Activated CD4-positive, alpha-beta T cell treated with anti-CD3 and anti-CD28 coated beads for 24 hours (primary cell): ENCODE measurements around the gene EGLN3.
"Not testable (repeated sequence)": the region's sequence is repeated elsewhere in the genome, so short reads cannot be mapped to it uniquely, and the experiment has no call there.

ENCODE experiments used
- DNase-seq, 2 donors: peaks; one replicate each; pipeline ENCODE4 v3.0.0-alpha.2; 2020; ENCODE audit warnings: low read depth in 2 of 2

Gene EGLN3

GRCh38 chr14:33936391-33936790 is 14.5 kb downstream of the EGLN3 start:
- DNase-seq, result no peak

- no peak for DNase-seq
These were observed 15.9 kb downstream of the EGLN3 start for GRCh38 chr14:33934938-33935337.

- no peak for DNase-seq
These were observed 16.7 kb downstream of the EGLN3 start for GRCh38 chr14:33934043-33934750.

GRCh38 chr14:33933386-33933933 is 17.4 kb downstream of the EGLN3 start:
- no peak for DNase-seq

GRCh38 chr14:33932576-33933345 is 18.1 kb downstream of the EGLN3 start:
- DNase-seq, result no peak

GRCh38 chr14:33932033-33932432 is 18.8 kb downstream of the EGLN3 start:
- DNase-seq, result no peak

GRCh38 chr14:33931461-33931860 is 19.4 kb downstream of the EGLN3 start:
- DNase-seq, result no peak

- no peak for DNase-seq
These were observed 20.4 kb downstream of the EGLN3 start for GRCh38 chr14:33930439-33930838.

GRCh38 chr14:33929799-33930408 is 21.0 kb downstream of the EGLN3 start:
- DNase-seq, result no peak

- DNase-seq, result no peak
These were observed 22.0 kb downstream of the EGLN3 start for GRCh38 chr14:33928895-33929294.

GRCh38 chr14:33927944-33928343 is 22.9 kb downstream of the EGLN3 start:
- DNase-seq, result no peak

GRCh38 chr14:33926967-33927366 is 23.9 kb downstream of the EGLN3 start:
- not testable (repeated sequence) for DNase-seq

- no peak for DNase-seq
These were observed 24.9 kb downstream of the EGLN3 start for GRCh38 chr14:33925946-33926345.

GRCh38 chr14:33925235-33925634 is 25.6 kb downstream of the EGLN3 start:
- DNase-seq, result no peak

- no peak for DNase-seq
These were observed 26.2 kb downstream of the EGLN3 start for GRCh38 chr14:33924566-33925100.

- DNase-seq, result no peak
These were observed 28.7 kb downstream of the EGLN3 start for GRCh38 chr14:33922125-33922524.

- no peak for DNase-seq
These were observed 32.6 kb downstream of the EGLN3 start for GRCh38 chr14:33918256-33918655.

GRCh38 chr14:33917661-33918060 is 33.2 kb downstream of the EGLN3 start:
- DNase-seq, result no peak

GRCh38 chr14:33916663-33917565 is 34.0 kb downstream of the EGLN3 start:
- DNase-seq, result no peak

GRCh38 chr14:33915682-33916081 is 35.2 kb downstream of the EGLN3 start:
- no peak for DNase-seq
